CD4-positive, alpha-beta T cell (primary cell): Measurements from ENCODE around the gene PARL. TPM values are rescaled to one million over a fixed set of nuclear protein-coding genes. Genes with fewer than 3 reads are reported as not detected.

ENCODE experiments used
- ATAC-seq: fragments of 200-7000 bp; cut with Tn5 transposase; one replicate; pipeline ENCODE4 v1.10.0; 2022; ENCODE audit warnings: mild to moderate bottlenecking; ENCODE audit not compliant: poor library complexity
- CTCF ChIA-PET: fragments of 350-600 bp; sonication (Branson Sonifier 250); formaldehyde crosslinking; loops from one replicate; lab custom pipeline; 2021; ENCODE audit warnings: antibody characterized with exemption, inconsistent platforms; lab: Charles Lee
- POLR2A ChIA-PET: fragments of 350-600 bp; sonication (Branson Sonifier 250); formaldehyde crosslinking; loops from one replicate; lab custom pipeline; 2021; ENCODE audit warnings: antibody characterized with exemption, inconsistent platforms; lab: Charles Lee
- DNase-seq, 14 experiments: peaks; one replicate each; pipeline ENCODE4 v3.0.0-alpha.2; 2013 to 2020; ENCODE audit warnings: mixed read lengths in 2 of 14
- H3K27ac ChIP-seq, 2 donors: one replicate each; pipeline versions ENCODE4 v1.5.1 to v1.7.0; 2013; ENCODE audit warnings: low read length in 2 of 2, low read depth in 1 of 2, mild to moderate bottlenecking in 1 of 2
- H3K27me3 ChIP-seq, 2 experiments: 1 replicate in 1 of 2; 2 replicates in 1 of 2; pipeline versions ENCODE4 v1.6.1 to v1.7.0; 2013; ENCODE audit warnings: low read length in 2 of 2, control low read depth in 1 of 2, mild to moderate bottlenecking in 1 of 2, moderate library complexity in 1 of 2; ENCODE audit not compliant: insufficient read depth in 2 of 2, control insufficient read depth in 1 of 2
- H3K36me3 ChIP-seq: one replicate; pipeline ENCODE4 v1.6.1; 2013; ENCODE audit warnings: low read length, control low read depth; ENCODE audit not compliant: insufficient read depth
- H3K4me1 ChIP-seq: one replicate; pipeline ENCODE4 v1.6.1; 2013; ENCODE audit warnings: low read length, control low read depth; ENCODE audit not compliant: insufficient read depth
- H3K4me3 ChIP-seq: one replicate; pipeline ENCODE4 v1.5.1; 2013; ENCODE audit warnings: mild to moderate bottlenecking, low read length, moderate library complexity
- H3K9me3 ChIP-seq, 2 experiments: 1 replicate in 1 of 2; 2 replicates in 1 of 2; pipeline versions ENCODE4 v1.6.1 to v1.7.0; 2013; ENCODE audit warnings: low read length in 2 of 2, mild to moderate bottlenecking in 2 of 2, control low read depth in 1 of 2, moderate library complexity in 1 of 2; ENCODE audit not compliant: control insufficient read depth in 1 of 2, insufficient read depth in 1 of 2
- H3K27ac Mint-ChIP-seq: one replicate; pipeline ENCODE4 v1.8.0; 2020; ENCODE audit warnings: mixed read lengths
- H3K27me3 Mint-ChIP-seq: one replicate; pipeline ENCODE4 v1.8.0; 2021; ENCODE audit warnings: mixed read lengths
- H3K36me3 Mint-ChIP-seq: one replicate; pipeline ENCODE4 v1.8.0; 2021; ENCODE audit warnings: low read depth, mixed read lengths
- H3K4me1 Mint-ChIP-seq: one replicate; pipeline ENCODE4 v1.8.0; 2021; ENCODE audit warnings: low read depth, mixed read lengths
- H3K4me3 Mint-ChIP-seq: one replicate; pipeline ENCODE4 v1.8.0; 2020; ENCODE audit warnings: mild to moderate bottlenecking, mixed read lengths
- H3K9me3 Mint-ChIP-seq: one replicate; pipeline ENCODE4 v1.8.0; 2020; ENCODE audit warnings: mixed read lengths
- intact Hi-C, 2 experiments: fragments of 100-400 bp; cut with DNase I in 1 of 2; cut with micrococcal nuclease in 1 of 2; formaldehyde crosslinking; loops; one replicate each; pipeline versions ENCODE4 v1.15.1 to v1.9.0; 2023 to 2025; cut with DNase I, micrococcal nuclease
- microRNA-seq: library from miRNA; unstranded; fragments of <30 nt; microRNA quantifications from one replicate; pipeline ENCODE4 v1.2.0, GENCODE V29; 2021; ENCODE audit warnings: borderline microRNAs expressed, borderline replicate concordance
- total RNA-seq, 174 experiments: library from RNA in 2 of 174; stranded (reverse) in 2 of 174; gene quantifications; one replicate each; pipeline ENCODE4 v1.2.3 and lab custom pipeline; 2021 to 2026
- TF ChIP-seq, protein P1 (sequence below): fragments of 200-600 bp; IDR thresholded peaks from one replicate; pipeline ENCODE4 v1.8.0; 2022; ENCODE audit warnings: antibody characterized with exemption, mild to moderate bottlenecking

The PARL gene
- total RNA-seq, 2 experiments from 2014 or later: 36.9 to 40.0 TPM

DNA sequence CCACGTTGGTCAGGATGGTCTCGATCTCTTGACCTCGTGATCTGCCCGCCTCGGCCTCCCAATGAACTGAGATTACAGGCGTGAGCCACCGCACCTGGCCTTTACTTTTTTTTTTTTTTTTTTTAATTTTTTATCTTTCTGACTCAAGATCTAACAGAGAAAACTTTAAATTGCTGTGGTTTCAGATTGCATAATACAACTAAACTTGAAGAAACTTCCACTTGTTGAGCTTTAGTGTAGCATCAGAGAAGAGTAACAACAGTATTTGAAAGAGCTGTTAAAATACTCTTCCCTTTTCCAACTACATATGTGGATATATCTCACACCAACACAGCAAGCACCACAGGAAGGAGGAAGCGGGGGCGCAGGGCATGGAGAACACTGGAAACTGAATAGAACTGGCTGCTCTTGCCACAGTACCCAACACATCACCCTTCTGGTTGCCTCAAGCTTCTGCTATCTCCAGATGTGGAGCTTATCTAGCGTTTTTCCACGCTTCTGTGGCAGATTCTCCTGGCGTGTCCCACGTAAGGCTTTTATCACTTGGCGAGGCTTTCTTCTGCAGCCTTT, 104.7 kb downstream of the PARL start:
- Histone ChIP-seq H3K27ac (no peak overlapping the region), H3K4me1 (no peaks in the 10 kb centered on the region)
- CTCF ChIA-PET: no interaction called here

More for the DNA sequence above, 104.7 kb downstream of the PARL start:
- Histone ChIP-seq H3K9me3 (no peaks in the 10 kb centered on the region), H3K4me3 (no peak overlapping the region), H3K36me3 (peaks cover 65% of the 10 kb centered on the region), H3K27me3 (no peaks in the 10 kb centered on the region)
- H3K4me3 Mint-ChIP-seq: no peak overlapping the region
- intact Hi-C loops: no loop called here
- H3K9me3 Mint-ChIP-seq: no peaks in the 10 kb centered on the region
- no peaks in the 10 kb centered on the region for H3K4me1 Mint-ChIP-seq
- ATAC-seq: no peak
- H3K27me3 Mint-ChIP-seq: no peaks in the 10 kb centered on the region
- TF ChIP-seq, protein P1, sequence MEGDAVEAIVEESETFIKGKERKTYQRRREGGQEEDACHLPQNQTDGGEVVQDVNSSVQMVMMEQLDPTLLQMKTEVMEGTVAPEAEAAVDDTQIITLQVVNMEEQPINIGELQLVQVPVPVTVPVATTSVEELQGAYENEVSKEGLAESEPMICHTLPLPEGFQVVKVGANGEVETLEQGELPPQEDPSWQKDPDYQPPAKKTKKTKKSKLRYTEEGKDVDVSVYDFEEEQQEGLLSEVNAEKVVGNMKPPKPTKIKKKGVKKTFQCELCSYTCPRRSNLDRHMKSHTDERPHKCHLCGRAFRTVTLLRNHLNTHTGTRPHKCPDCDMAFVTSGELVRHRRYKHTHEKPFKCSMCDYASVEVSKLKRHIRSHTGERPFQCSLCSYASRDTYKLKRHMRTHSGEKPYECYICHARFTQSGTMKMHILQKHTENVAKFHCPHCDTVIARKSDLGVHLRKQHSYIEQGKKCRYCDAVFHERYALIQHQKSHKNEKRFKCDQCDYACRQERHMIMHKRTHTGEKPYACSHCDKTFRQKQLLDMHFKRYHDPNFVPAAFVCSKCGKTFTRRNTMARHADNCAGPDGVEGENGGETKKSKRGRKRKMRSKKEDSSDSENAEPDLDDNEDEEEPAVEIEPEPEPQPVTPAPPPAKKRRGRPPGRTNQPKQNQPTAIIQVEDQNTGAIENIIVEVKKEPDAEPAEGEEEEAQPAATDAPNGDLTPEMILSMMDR: no peak
- no peak for DNase-seq
- POLR2A ChIA-PET: interaction anchor here (0.7 kb wide), 1 partner anchor 399 kb away, joined by 4 read pairs; no protein-coding TSS in a partner anchor
- no peak overlapping the region for H3K27ac Mint-ChIP-seq
- H3K36me3 Mint-ChIP-seq: peaks cover 87% of the 10 kb centered on the region

Small RNA genes lying within 50 kb of the gene (microRNA-seq; reads per million reads assigned to microRNA genes)
- not detected for gene MIR4448

Other genes with a start within 250 kb of the PARL start
- 100 to 1,000 TPM; 190 to 191 TPM for gene KLHL24, start 249.3 kb downstream of the PARL start, total RNA-seq
- 10 to 100 TPM; 14.6 to 15.9 TPM for gene YEATS2, start 187.1 kb downstream of the PARL start, total RNA-seq
- 1 to 10 TPM; 1.1 to 1.6 TPM for gene MAP6D1, start 59.3 kb downstream of the PARL start, total RNA-seq
- gene ABCC5, start 133.0 kb upstream of the PARL start, total RNA-seq: 10 to 100 TPM; 10.8 to 11.4 TPM
- gene HTR3D, start 146.9 kb upstream of the PARL start, total RNA-seq: not detected
- gene HTR3C, start 168.2 kb upstream of the PARL start, total RNA-seq: not detected
- gene HTR3E, start 212.2 kb upstream of the PARL start, total RNA-seq: not detected